Ovary (tissue), 3 donors: Measurements from ENCODE around the gene PPP6R3.

Experiments
- POLR2A ChIP-seq: fragments of 450-650 bp; IDR thresholded peaks from one replicate; pipeline ENCODE4 v1.6.1; 2017; ENCODE audit warnings: antibody characterized with exemption, mild to moderate bottlenecking, moderate library complexity
- TF ChIP-seq, protein P1 (sequence below), 3 donors: fragments of 450-650 bp in 2 of 3; fragments of 200-600 bp in 1 of 3; IDR thresholded peaks; one replicate each; pipeline versions ENCODE4 v1.5.1 to v1.8.0; 2016 to 2022; ENCODE audit warnings: antibody characterized with exemption in 3 of 3, mild to moderate bottlenecking in 1 of 3
- donor health status: DM: no; HTN: no; CAD: no.

DNA sequence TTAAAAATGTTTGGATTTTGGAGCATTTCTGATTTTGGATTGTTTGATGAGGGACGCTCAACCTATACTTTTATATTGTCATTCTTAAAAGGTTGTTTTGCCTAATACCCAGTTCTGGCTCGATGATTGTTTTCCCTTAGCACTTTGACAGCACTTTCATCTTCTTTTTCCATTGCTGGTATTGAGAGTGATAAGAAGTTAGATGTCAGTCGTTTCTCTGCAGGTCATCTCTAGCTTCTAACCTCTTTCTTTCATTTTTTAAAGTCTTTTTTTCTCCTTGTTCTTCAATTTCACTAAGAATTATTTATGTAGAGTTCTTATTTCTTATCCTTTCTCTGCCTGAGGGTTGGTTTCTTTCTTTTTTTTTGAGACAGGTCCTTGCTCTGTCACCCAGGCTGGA lies 18.8 kb downstream of the PPP6R3 start:
- TF ChIP-seq POLR2A, result no peak
- TF ChIP-seq, protein P1, sequence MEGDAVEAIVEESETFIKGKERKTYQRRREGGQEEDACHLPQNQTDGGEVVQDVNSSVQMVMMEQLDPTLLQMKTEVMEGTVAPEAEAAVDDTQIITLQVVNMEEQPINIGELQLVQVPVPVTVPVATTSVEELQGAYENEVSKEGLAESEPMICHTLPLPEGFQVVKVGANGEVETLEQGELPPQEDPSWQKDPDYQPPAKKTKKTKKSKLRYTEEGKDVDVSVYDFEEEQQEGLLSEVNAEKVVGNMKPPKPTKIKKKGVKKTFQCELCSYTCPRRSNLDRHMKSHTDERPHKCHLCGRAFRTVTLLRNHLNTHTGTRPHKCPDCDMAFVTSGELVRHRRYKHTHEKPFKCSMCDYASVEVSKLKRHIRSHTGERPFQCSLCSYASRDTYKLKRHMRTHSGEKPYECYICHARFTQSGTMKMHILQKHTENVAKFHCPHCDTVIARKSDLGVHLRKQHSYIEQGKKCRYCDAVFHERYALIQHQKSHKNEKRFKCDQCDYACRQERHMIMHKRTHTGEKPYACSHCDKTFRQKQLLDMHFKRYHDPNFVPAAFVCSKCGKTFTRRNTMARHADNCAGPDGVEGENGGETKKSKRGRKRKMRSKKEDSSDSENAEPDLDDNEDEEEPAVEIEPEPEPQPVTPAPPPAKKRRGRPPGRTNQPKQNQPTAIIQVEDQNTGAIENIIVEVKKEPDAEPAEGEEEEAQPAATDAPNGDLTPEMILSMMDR (IDR thresholded peaks at IDR 0.05), result no peak
